A549 (cell line): ENCODE results near the gene BCAS1. TPM values are rescaled to one million over a fixed set of nuclear protein-coding genes. Genes with fewer than 3 reads are reported as not detected.

Source experiments
- ATAC-seq, 2 experiments: fragments of 200-7000 bp in 1 of 2; fragments of >200 bp in 1 of 2; cut with Nextera tagmentation in 1 of 2; cut with Tn5 transposase in 1 of 2; 3 replicates each; pipeline versions ENCODE4 v1.8.0 to v1.9.1; 2018 to 2020; ENCODE audit warnings: mild to moderate bottlenecking in 1 of 2, moderate library complexity in 1 of 2
- CTCF ChIA-PET: fragments of 300-600 bp; sonication (Branson Sonifier 250); formaldehyde crosslinking; extraction: SDS; loops from one replicate; lab custom pipeline; 2021; ENCODE audit warnings: antibody characterized with exemption, inconsistent platforms; lab: Yijun Ruan, JAX
- POLR2A ChIA-PET: fragments of 350-600 bp; formaldehyde crosslinking; extraction: SDS; loops from one replicate; lab custom pipeline; 2021; ENCODE audit warnings: antibody characterized with exemption, inconsistent platforms; lab: Yijun Ruan, JAX
- DNase-seq, 2 experiments: peaks; one replicate each; pipeline versions ENCODE4 v3.0.0 to v3.0.0-alpha.2; 2011 to 2016; ENCODE audit warnings: low read depth in 1 of 2, low spot score in 1 of 2
- FAIRE-seq: peaks from 2 replicates; lab custom pipeline; 2011; peaks lifted over from hg19 to GRCh38; lab: Jason Lieb, UNC
- H3K27ac ChIP-seq, 2 experiments: fragments of >200 bp; sonication (Bioruptor Twin); formaldehyde crosslinking; 3 replicates each; pipeline ENCODE4 v1.5.1; 2016 to 2017
- H3K4me1 ChIP-seq: fragments of >200 bp; sonication (Bioruptor Twin); formaldehyde crosslinking; 3 replicates; pipeline ENCODE4 v1.6.1; 2016
- H3K4me2 ChIP-seq: fragments of >200 bp; sonication (Bioruptor Twin); formaldehyde crosslinking; 3 replicates; pipeline ENCODE4 v1.6.1; 2016
- H3K4me3 ChIP-seq: fragments of >200 bp; sonication (Bioruptor Twin); formaldehyde crosslinking; 3 replicates; pipeline ENCODE4 v1.5.1; 2016
- H3K9me3 ChIP-seq: fragments of >200 bp; sonication (Bioruptor Twin); formaldehyde crosslinking; 3 replicates; pipeline ENCODE4 v1.6.1; 2016
- CBX8 ChIP-seq: fragments of 200-600 bp; sonication (generic); IDR thresholded peaks from 2 replicates; pipeline ENCODE4 v1.6.1; 2016
- CEBPB ChIP-seq, 2 experiments: fragments of >200 bp in 1 of 2; sonication (Bioruptor Twin) in 1 of 2; formaldehyde crosslinking in 1 of 2; IDR thresholded peaks; 2 replicates each; pipeline ENCODE4 v1.6.1; 2012 to 2016
- CHD2 ChIP-seq: fragments of 150-350 bp; IDR thresholded peaks from 2 replicates; pipeline ENCODE4 v1.6.1; 2014; ENCODE audit warnings: low read length; ENCODE audit not compliant: partially characterized antibody
- EHMT2 ChIP-seq: fragments of 200-600 bp; sonication (generic); IDR thresholded peaks from 2 replicates; pipeline ENCODE4 v1.6.1; 2016; ENCODE audit warnings: antibody characterized with exemption, low read depth, mild to moderate bottlenecking, moderate library complexity
- ESRRA ChIP-seq: fragments of 150-350 bp; IDR thresholded peaks from 2 replicates; pipeline ENCODE4 v1.6.1; 2014; ENCODE audit warnings: mild to moderate bottlenecking, low read length, borderline replicate concordance
- FOXS1 ChIP-seq: fragments of 250-450 bp; sonication (Bioruptor Pico); IDR thresholded peaks from 2 replicates; pipeline ENCODE4 v1.5.0; 2020; ENCODE audit warnings: mild to moderate bottlenecking, moderate library complexity
- HOXB5 ChIP-seq: fragments of 250-450 bp; sonication (Bioruptor Pico); IDR thresholded peaks from 2 replicates; pipeline ENCODE4 v1.5.0; 2020; ENCODE audit warnings: mild to moderate bottlenecking, moderate library complexity
- JUNB ChIP-seq: fragments of >200 bp; sonication (Bioruptor Twin); formaldehyde crosslinking; IDR thresholded peaks from 2 replicates; pipeline ENCODE4 v1.6.1; 2016
- MAZ ChIP-seq: fragments of 150-350 bp; IDR thresholded peaks from 2 replicates; pipeline ENCODE4 v1.6.1; 2014; ENCODE audit warnings: antibody characterized with exemption, low read depth, low read length, borderline replicate concordance
- MYC ChIP-seq: IDR thresholded peaks from 2 replicates; pipeline ENCODE4 v1.6.1; 2012; ENCODE audit warnings: mild to moderate bottlenecking, inconsistent platforms, low read length, improper control_type of control experiment, borderline replicate concordance
- POLR2A ChIP-seq: IDR thresholded peaks from 2 replicates; pipeline ENCODE4 v1.6.1; 2012; ENCODE audit warnings: mild to moderate bottlenecking, low read length
- TFCP2L1 ChIP-seq: fragments of 250-450 bp; sonication (Bioruptor Pico); IDR thresholded peaks from 2 replicates; pipeline ENCODE4 v1.5.0; 2021; ENCODE audit warnings: mild to moderate bottlenecking
- TP53 ChIP-seq: fragments of 250-450 bp; sonication (Bioruptor Pico); IDR thresholded peaks from 2 replicates; pipeline ENCODE4 v1.5.0; 2021; ENCODE audit warnings: mild to moderate bottlenecking, moderate library complexity
- ZNF302 ChIP-seq: fragments of 250-450 bp; sonication (Bioruptor Pico); IDR thresholded peaks from 2 replicates; pipeline ENCODE4 v1.9.0; 2021; ENCODE audit warnings: inconsistent platforms, mild to moderate bottlenecking, moderate library complexity
- ZSCAN20 ChIP-seq: fragments of 250-450 bp; sonication (Bioruptor Pico); IDR thresholded peaks from 2 replicates; pipeline ENCODE4 v1.8.0; 2022; ENCODE audit warnings: mild to moderate bottlenecking, moderate library complexity
- WGBS: methylation state at CpG from one replicate; pipeline ENCODE4 v1.1.6; 2017; ENCODE audit errors: missing lambda C conversion rate; 5-methylcytosine and 5-hydroxymethylcytosine counted together
- polyA plus RNA-seq, 4 experiments: library from polyadenylated mRNA; depleted of rRNA in 3 of 4; stranded (reverse); fragments of >200 nt; fragmentation: RNase III in 1 of 4; extraction: RNeasy Plus Mini Kit Qiagen cat#74134 plus additional on column Dnase treatment in 1 of 4; gene quantifications; 2 replicates in 3 of 4; 3 replicates in 1 of 4; pipeline ENCODE4 v1.2.3, GENCODE V29; 2011 to 2017
- TF ChIP-seq, protein P1 (sequence below): IDR thresholded peaks from 2 replicates; pipeline ENCODE4 v1.6.1; 2012
- TF ChIP-seq, protein P2 (sequence below): IDR thresholded peaks from 2 replicates; pipeline ENCODE4 v1.6.1; 2012; ENCODE audit warnings: low read depth, borderline replicate concordance
- TF ChIP-seq, protein P3 (sequence below): fragments of 150-350 bp; IDR thresholded peaks from 2 replicates; pipeline ENCODE4 v1.6.1; 2014; ENCODE audit warnings: low read depth, mild to moderate bottlenecking, low read length
- TF ChIP-seq, protein P4 (sequence below): IDR thresholded peaks from 2 replicates; pipeline ENCODE4 v1.6.1; 2012
- TF ChIP-seq, protein P5 (sequence below): fragments of 250-450 bp; sonication (Bioruptor Pico); IDR thresholded peaks from 2 replicates; pipeline ENCODE4 v1.5.0; 2021; ENCODE audit warnings: mild to moderate bottlenecking, moderate library complexity, borderline replicate concordance

The BCAS1 gene
- polyA plus RNA-seq, 2 of the 4 experiments (the other 2 are of a cell fraction) = 1.4 to 3.9 TPM

DNA sequence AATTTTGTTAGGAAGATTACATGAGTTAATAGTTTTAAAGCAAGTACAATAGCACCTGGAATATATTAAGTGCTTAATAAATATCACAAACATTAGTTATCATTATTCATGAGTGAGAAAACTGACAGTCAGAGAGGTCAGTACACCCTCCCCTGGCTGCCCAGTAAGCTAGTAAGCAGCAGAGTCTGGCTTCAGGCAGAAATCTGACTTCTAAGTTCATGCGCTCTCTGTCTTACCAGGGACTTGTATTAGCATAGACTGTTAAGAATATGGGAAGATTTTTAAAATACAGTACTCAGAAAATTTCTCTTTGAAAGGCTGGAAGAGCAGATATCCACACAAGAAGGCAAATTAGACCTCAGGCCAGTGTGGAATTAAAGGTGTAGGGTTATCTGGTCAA is 40.8 kb downstream of the BCAS1 start (continued):
- TF ChIP-seq TP53 (CRISPR knock-in tag) (no peak), MAZ (no peak), FOXS1 (CRISPR knock-in tag) (no peak)

DNA sequence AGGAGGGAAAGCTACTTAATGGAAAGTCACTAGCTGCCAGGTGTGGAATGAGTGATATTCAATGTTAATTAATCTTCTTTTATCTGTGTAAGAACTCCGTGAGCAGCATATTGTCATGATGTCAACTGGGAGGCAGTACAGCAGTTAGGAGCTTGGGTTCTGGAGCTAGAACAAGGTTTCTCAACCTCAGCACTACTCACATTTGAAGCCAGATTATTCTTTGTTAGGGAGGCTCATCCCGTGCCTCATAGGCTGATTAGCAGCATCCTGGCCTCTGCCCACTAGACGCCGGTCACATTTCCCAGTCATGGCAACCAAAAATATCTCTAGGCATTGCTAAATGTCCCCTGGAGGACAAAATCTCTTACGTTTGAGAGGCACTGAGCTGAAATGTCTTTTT is 41.2 kb downstream of the BCAS1 start:
- FAIRE-seq (no peak), DNase-seq (no peak), ATAC-seq (no peak)
- Histone ChIP-seq H3K27ac (no peak overlapping the region), H3K4me3 (no peak overlapping the region), H3K4me1 (no peaks in the 10 kb centered on the region), H3K4me2 (no peak overlapping the region), H3K9me3 (peaks cover 6% of the 10 kb centered on the region; the same call in 1 of the 3 replicates)
- TF ChIP-seq, protein P1, sequence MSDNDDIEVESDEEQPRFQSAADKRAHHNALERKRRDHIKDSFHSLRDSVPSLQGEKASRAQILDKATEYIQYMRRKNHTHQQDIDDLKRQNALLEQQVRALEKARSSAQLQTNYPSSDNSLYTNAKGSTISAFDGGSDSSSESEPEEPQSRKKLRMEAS = no peak
- TF ChIP-seq JUNB (no peak), TFCP2L1 (CRISPR knock-in tag) (no peak), CBX8 (no peak), HOXB5 (CRISPR knock-in tag) (no peak), ZNF302 (no peak), CHD2 (no peak), ZSCAN20 (no peak), MYC (no peak), POLR2A (no peak), ESRRA (no peak)
- TF ChIP-seq, protein P2, sequence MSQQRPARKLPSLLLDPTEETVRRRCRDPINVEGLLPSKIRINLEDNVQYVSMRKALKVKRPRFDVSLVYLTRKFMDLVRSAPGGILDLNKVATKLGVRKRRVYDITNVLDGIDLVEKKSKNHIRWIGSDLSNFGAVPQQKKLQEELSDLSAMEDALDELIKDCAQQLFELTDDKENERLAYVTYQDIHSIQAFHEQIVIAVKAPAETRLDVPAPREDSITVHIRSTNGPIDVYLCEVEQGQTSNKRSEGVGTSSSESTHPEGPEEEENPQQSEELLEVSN = no peak
- TF ChIP-seq, protein P3, sequence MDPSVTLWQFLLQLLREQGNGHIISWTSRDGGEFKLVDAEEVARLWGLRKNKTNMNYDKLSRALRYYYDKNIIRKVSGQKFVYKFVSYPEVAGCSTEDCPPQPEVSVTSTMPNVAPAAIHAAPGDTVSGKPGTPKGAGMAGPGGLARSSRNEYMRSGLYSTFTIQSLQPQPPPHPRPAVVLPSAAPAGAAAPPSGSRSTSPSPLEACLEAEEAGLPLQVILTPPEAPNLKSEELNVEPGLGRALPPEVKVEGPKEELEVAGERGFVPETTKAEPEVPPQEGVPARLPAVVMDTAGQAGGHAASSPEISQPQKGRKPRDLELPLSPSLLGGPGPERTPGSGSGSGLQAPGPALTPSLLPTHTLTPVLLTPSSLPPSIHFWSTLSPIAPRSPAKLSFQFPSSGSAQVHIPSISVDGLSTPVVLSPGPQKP = no peak
- TF ChIP-seq, protein P4, sequence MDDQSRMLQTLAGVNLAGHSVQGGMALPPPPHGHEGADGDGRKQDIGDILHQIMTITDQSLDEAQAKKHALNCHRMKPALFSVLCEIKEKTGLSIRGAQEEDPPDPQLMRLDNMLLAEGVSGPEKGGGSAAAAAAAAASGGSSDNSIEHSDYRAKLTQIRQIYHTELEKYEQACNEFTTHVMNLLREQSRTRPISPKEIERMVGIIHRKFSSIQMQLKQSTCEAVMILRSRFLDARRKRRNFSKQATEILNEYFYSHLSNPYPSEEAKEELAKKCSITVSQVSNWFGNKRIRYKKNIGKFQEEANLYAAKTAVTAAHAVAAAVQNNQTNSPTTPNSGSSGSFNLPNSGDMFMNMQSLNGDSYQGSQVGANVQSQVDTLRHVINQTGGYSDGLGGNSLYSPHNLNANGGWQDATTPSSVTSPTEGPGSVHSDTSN = no peak
- POLR2A ChIA-PET = no interaction called here
- 68% methylated on average over 5 of the region's 5 CpGs for WGBS
- CTCF ChIA-PET = interaction anchor here (1.5 kb wide), 1 partner anchor 11 kb away, joined by 5 read pairs; no protein-coding TSS in a partner anchor

DNA sequence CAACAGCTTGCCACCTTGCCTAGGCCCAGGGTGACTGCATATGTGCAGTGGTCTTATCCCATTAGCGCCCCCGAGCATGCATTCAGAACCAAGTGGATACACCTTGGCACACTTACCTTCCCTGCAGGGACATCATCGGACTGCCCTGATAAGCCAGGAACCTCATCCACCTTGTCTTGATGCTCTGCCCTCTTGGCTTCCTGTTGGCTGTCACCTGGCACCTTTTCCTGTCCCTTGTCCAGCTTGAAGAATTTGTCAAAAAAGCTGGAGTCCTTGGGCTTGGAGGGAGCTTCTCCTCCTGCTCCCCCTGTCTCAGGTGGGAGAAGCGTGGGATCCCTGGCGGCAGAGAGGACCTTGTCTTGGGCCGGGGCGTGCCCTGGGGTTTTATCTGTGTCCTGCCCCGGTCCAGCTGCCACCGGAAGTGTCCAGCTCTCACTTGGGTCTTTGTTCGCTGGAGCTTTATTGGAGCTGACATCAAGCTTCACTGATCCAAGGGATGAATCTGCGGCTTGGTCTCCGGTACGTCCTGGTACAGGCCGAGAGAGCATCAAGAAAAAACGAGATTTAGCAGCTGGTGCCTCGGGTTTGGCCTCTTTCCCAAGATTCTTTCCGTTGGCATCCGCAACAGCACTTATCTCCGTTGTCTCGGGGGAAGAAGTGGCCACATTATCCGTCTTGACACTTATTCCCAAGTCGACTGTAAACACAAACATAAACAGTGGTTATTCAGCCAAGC is 42.0 kb downstream of the BCAS1 start:
- 74% methylated on average over 22 of the region's 22 CpGs for WGBS
- CTCF ChIA-PET = interaction anchor here (0.6 to 1.5 kb wide), 3 partner anchors 10 to 70 kb away, joined by 3 to 6 read pairs (median 5); no protein-coding TSS in a partner anchor
- POLR2A ChIA-PET = no interaction called here
- DNase-seq (no peak), ATAC-seq (no peak)
- Histone ChIP-seq H3K27ac (no peak overlapping the region), H3K4me2 (no peak overlapping the region), H3K4me3 (no peak overlapping the region), H3K4me1 (no peaks in the 10 kb centered on the region), H3K9me3 (peaks cover 6% of the 10 kb centered on the region; the same call in 1 of the 3 replicates)
- TF ChIP-seq POLR2A (no peak), EHMT2 (no peak), CEBPB (IDR thresholded peaks at IDR 0.05) (no peak)
- TF ChIP-seq, protein P5, sequence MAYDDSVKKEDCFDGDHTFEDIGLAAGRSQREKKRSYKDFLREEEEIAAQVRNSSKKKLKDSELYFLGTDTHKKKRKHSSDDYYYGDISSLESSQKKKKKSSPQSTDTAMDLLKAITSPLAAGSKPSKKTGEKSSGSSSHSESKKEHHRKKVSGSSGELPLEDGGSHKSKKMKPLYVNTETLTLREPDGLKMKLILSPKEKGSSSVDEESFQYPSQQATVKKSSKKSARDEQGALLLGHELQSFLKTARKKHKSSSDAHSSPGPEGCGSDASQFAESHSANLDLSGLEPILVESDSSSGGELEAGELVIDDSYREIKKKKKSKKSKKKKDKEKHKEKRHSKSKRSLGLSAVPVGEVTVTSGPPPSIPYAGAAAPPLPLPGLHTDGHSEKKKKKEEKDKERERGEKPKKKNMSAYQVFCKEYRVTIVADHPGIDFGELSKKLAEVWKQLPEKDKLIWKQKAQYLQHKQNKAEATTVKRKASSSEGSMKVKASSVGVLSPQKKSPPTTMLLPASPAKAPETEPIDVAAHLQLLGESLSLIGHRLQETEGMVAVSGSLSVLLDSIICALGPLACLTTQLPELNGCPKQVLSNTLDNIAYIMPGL (CRISPR knock-in tag) = no peak
- TF ChIP-seq, all 56 proteins: peak for 0
- no peak for FAIRE-seq
